MM.1S (cell line): Measurements from ENCODE around the gene GREB1.

Experiments
- DNase-seq: peaks from one replicate; pipeline ENCODE4 v3.0.0-alpha.2; 2015
- H2AFZ ChIP-seq: fragments of 300-600 bp; sonication (generic); 2 replicates; pipeline ENCODE4 v1.6.0; 2016; ENCODE audit warnings: antibody characterized with exemption, low read length
- H3F3A ChIP-seq: fragments of 300-600 bp; sonication (generic); 2 replicates; pipeline ENCODE4 v1.6.1; 2016; ENCODE audit warnings: mild to moderate bottlenecking, antibody characterized with exemption, low read length, moderate library complexity, mixed read lengths; ENCODE audit not compliant: insufficient read depth
- H3K27ac ChIP-seq: fragments of 300-600 bp; sonication (generic); 2 replicates; pipeline ENCODE4 v1.5.1; 2016; ENCODE audit warnings: mild to moderate bottlenecking, low read length
- H3K27me3 ChIP-seq: fragments of 300-600 bp; sonication (generic); replicated peaks from 2 replicates; pipeline ENCODE4 v1.6.0; 2016; ENCODE audit warnings: low read length; ENCODE audit not compliant: insufficient read depth
- H3K36me3 ChIP-seq: fragments of 300-600 bp; sonication (generic); replicated peaks from 2 replicates; pipeline ENCODE4 v1.6.1; 2016; ENCODE audit warnings: mild to moderate bottlenecking, low read length, mixed read lengths; ENCODE audit not compliant: insufficient read depth
- H3K4me1 ChIP-seq: fragments of 300-600 bp; sonication (generic); 2 replicates; pipeline ENCODE4 v1.6.1; 2016; ENCODE audit warnings: low read length, mixed read lengths
- H3K4me2 ChIP-seq: fragments of 300-600 bp; sonication (generic); 2 replicates; pipeline ENCODE4 v1.6.0; 2016; ENCODE audit warnings: low read depth, low read length
- H3K4me3 ChIP-seq: fragments of 300-600 bp; sonication (generic); 2 replicates; pipeline ENCODE4 v1.5.1; 2016; ENCODE audit warnings: low read length, mixed read lengths
- H3K79me2 ChIP-seq: fragments of 300-600 bp; sonication (generic); 2 replicates; pipeline ENCODE4 v1.6.1; 2016; ENCODE audit warnings: mixed run types, low read length, mixed read lengths
- H3K9ac ChIP-seq: fragments of 300-600 bp; sonication (generic); 2 replicates; pipeline ENCODE4 v1.6.1; 2016; ENCODE audit warnings: low read length, mixed read lengths
- H3K9me2 ChIP-seq: fragments of 300-600 bp; sonication (generic); replicated peaks from 2 replicates; pipeline ENCODE4 v1.6.1; 2016; ENCODE audit warnings: mild to moderate bottlenecking, low read length, mixed read lengths; ENCODE audit not compliant: insufficient read depth
- H3K9me3 ChIP-seq: fragments of 300-600 bp; sonication (generic); replicated peaks from 2 replicates; pipeline ENCODE4 v1.6.1; 2016; ENCODE audit warnings: mild to moderate bottlenecking, low read length, mixed read lengths; ENCODE audit not compliant: insufficient read depth
- H4K20me1 ChIP-seq: fragments of 300-600 bp; sonication (generic); 2 replicates; pipeline ENCODE4 v1.6.1; 2016; ENCODE audit warnings: mild to moderate bottlenecking, low read length, moderate library complexity, mixed read lengths; ENCODE audit not compliant: insufficient read depth
- CTCF ChIP-seq: fragments of 300-600 bp; sonication (generic); IDR thresholded peaks from 2 replicates; pipeline ENCODE4 v1.5.1; 2016; ENCODE audit warnings: antibody characterized with exemption, low read length, mixed read lengths
- EZH2 ChIP-seq: fragments of 300-600 bp; sonication (generic); optimal IDR thresholded peaks from 2 replicates; pipeline ENCODE3; 2017; ENCODE audit warnings: low read depth, mild to moderate bottlenecking, antibody characterized with exemption, low read length, mixed read lengths
- EZH2phosphoT487 ChIP-seq: fragments of 300-600 bp; sonication (generic); IDR thresholded peaks from 2 replicates; pipeline ENCODE4 v1.6.1; 2018; ENCODE audit warnings: antibody characterized with exemption, low read length

The GREB1 gene

DNA sequence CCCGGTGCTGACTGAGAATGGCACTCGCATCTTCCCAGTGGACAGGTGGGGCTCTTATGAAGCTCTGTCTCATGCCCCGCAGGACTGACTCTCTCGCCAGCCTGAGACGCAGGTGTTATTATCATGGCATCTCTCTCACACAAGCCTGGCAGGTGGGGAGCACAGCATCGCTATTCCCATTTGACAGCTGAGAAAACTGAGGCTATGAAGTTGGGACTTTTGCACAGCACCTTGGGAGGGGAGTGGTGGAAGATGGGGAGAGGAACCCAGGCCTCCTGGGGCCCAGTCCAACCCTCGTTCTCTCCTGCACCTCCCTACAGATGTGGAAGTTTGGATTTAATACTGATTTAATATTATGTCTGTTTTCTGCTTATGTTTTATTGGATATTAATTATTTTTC, 145.2 kb downstream of the GREB1 start:
- Histone ChIP-seq H3K4me1 (peaks cover 4% of the 10 kb centered on the region; the same call in 1 of the 2 replicates), H4K20me1 (no peaks in the 10 kb centered on the region), H3K27ac (no peak overlapping the region), H3K4me2 (no peak overlapping the region), H3K36me3 (no peaks in the 10 kb centered on the region), H2AFZ (no peak overlapping the region), H3K27me3 (no peaks in the 10 kb centered on the region), H3K9me3 (no peaks in the 10 kb centered on the region), H3K9me2 (no peaks in the 10 kb centered on the region), H3K79me2 (no peaks in the 10 kb centered on the region), H3K4me3 (no peak overlapping the region), H3K9ac (no peak overlapping the region), H3F3A (no peaks in the 10 kb centered on the region)
- TF ChIP-seq CTCF (no peak), EZH2 (no peak), EZH2phosphoT487 (no peak)
- peak; percentile 30 for DNase-seq

- TF ChIP-seq CTCF (no peak), EZH2 (no peak), EZH2phosphoT487 (no peak)
- H3K27me3 ChIP-seq = 0 out of 2 replicates have a peak, but pooled peaks cover 5% of the 10 kb centered on the region
- peaks cover 4% of the 10 kb centered on the region; the same call in 1 of the 2 replicates for H3K4me1 ChIP-seq
- no peaks in the 10 kb centered on the region for H3K36me3 ChIP-seq
- no peak overlapping the region for H3K27ac ChIP-seq
- no peak overlapping the region for H3K4me2 ChIP-seq
- no peaks in the 10 kb centered on the region for H3K9me3 ChIP-seq
- H3K9ac ChIP-seq = no peak overlapping the region
- H2AFZ ChIP-seq = no peak overlapping the region
- H3K4me3 ChIP-seq = no peak overlapping the region
- no peaks in the 10 kb centered on the region for H3K79me2 ChIP-seq
- H3K9me2 ChIP-seq = no peaks in the 10 kb centered on the region
- H4K20me1 ChIP-seq = no peaks in the 10 kb centered on the region
- no peaks in the 10 kb centered on the region for H3F3A ChIP-seq
- no peak for DNase-seq
Observed at GRCh38 chr2:11679486-11680181, 145.8 kb downstream of the GREB1 start.

- Histone ChIP-seq H3K9ac (no peak overlapping the region), H2AFZ (no peak overlapping the region), H3F3A (no peaks in the 10 kb centered on the region), H3K4me2 (no peak overlapping the region), H3K27ac (no peak overlapping the region), H3K9me3 (no peaks in the 10 kb centered on the region), H3K4me1 (peaks cover 4% of the 10 kb centered on the region; the same call in 1 of the 2 replicates), H3K4me3 (no peak overlapping the region), H3K36me3 (no peaks in the 10 kb centered on the region), H4K20me1 (no peaks in the 10 kb centered on the region), H3K9me2 (no peaks in the 10 kb centered on the region), H3K27me3 (0 out of 2 replicates have a peak, but pooled peaks cover 10% of the 10 kb centered on the region), H3K79me2 (no peaks in the 10 kb centered on the region)
- no peak for TF ChIP-seq CTCF
- TF ChIP-seq EZH2 = no peak
- TF ChIP-seq EZH2phosphoT487 = no peak
- DNase-seq = no peak
Observed at GRCh38 chr2:11680182-11680900, 146.5 kb downstream of the GREB1 start.
